Measurements from ENCODE around the gene MYCBP.

The MYCBP gene

GRCh38 chr1:38814444-38814983 is 58.6 kb downstream of the MYCBP start:
- ATAC-seq (replicated peaks; ENCODE audit: extremely low read depth, poor library complexity, severe bottlenecking) (no peak), DNase-seq (ENCODE audit: low spot score in 2 of 2) (no peak)
- no peaks in the 10 kb centered on the region for H3K36me3 Mint-ChIP-seq (ENCODE audit: insufficient read depth)
- no peaks in the 10 kb centered on the region for H3K4me1 Mint-ChIP-seq
- H3K9me3 Mint-ChIP-seq = no peaks in the 10 kb centered on the region
- no peak overlapping the region for H3K27ac Mint-ChIP-seq (ENCODE audit: low read depth)
- peaks cover 86% of the 10 kb centered on the region for H3K27me3 Mint-ChIP-seq
- no peak overlapping the region for H3K4me3 Mint-ChIP-seq

DNA sequence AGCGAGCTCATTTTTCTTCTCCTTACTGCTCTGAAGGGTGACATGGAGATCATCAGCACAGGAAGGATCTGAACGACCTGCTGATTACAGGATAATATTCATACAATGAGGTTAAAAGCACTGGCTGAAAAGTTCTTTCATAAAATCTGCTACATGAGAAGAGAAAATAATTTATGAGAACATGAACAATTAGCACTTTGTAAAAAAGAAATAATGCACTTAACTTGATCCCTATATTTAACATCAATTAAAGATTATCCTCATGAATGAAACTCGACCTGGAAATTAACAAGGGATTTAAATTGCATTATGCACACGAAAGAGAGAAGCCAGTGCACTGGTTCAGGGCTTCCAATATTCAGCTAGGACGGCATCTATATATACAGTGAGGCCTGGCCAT is 60.2 kb downstream of the MYCBP start:
- peaks cover 95% of the 10 kb centered on the region for H3K27me3 Mint-ChIP-seq

More for the DNA sequence above, 60.2 kb downstream of the MYCBP start:
- no peak for DNase-seq (ENCODE audit: low spot score in 2 of 2)
- no peaks in the 10 kb centered on the region for H3K36me3 Mint-ChIP-seq (ENCODE audit: insufficient read depth)
- no peaks in the 10 kb centered on the region for H3K4me1 Mint-ChIP-seq
- H3K9me3 Mint-ChIP-seq = no peaks in the 10 kb centered on the region
- ATAC-seq (replicated peaks; ENCODE audit: extremely low read depth, poor library complexity, severe bottlenecking) = no peak
- no peak overlapping the region for H3K4me3 Mint-ChIP-seq
- no peak overlapping the region for H3K27ac Mint-ChIP-seq (ENCODE audit: low read depth)
